ENCODE data around the gene IER5. TPM values are rescaled to one million over a fixed set of nuclear protein-coding genes. Genes with fewer than 3 reads are reported as not detected.
A peak's percentile ranks its signal among the peaks of the same experiment; 100 is the strongest.

The IER5 gene
- total and polyA plus RNA-seq, 2 of the 13 experiments (the other 11 are each of a cell fraction or from before 2014, with no cell fraction given), result 2.5 to 3.5 TPM

- TF ChIP-seq HBP1 (CRISPR knock-in tag; IDR thresholded peaks at IDR 0.05; ENCODE audit: low read depth) (peak; percentile 91), HCFC1 (IDR thresholded peaks at IDR 0.05; ENCODE audit: low read depth, low read length) (no peak), PBX2 (CRISPR knock-in tag; IDR thresholded peaks at IDR 0.05) (peak; percentile 59), ZUFSP (CRISPR knock-in tag; IDR thresholded peaks at IDR 0.05; ENCODE audit: borderline replicate concordance) (no peak), NCOA5 (CRISPR knock-in tag; IDR thresholded peaks at IDR 0.05) (no peak), ZNF33A (CRISPR knock-in tag; IDR thresholded peaks at IDR 0.05; ENCODE audit: borderline replicate concordance) (no peak), TEAD2 (CRISPR knock-in tag; IDR thresholded peaks at IDR 0.05) (0 out of 2 replicates have a peak, but pooled peaks have one; percentile 61), ELF4 (CRISPR knock-in tag; IDR thresholded peaks at IDR 0.05; ENCODE audit: borderline replicate concordance) (peak; percentile 76; the same call in 1 of the 2 replicates), ZFP36 (IDR thresholded peaks at IDR 0.05; ENCODE audit: borderline replicate concordance, low read depth, low read length, partially characterized antibody) (no peak), DRAP1 (CRISPR knock-in tag; IDR thresholded peaks at IDR 0.05) (peak; percentile 70), JUN (CRISPR knock-in tag; IDR thresholded peaks at IDR 0.05) (peak; percentile 98), ZBTB40 (IDR thresholded peaks at IDR 0.05) (no peak), ZBTB40 (CRISPR knock-in tag; IDR thresholded peaks at IDR 0.05) (peak; percentile 89), SAFB2 (CRISPR knock-in tag; IDR thresholded peaks at IDR 0.05; ENCODE audit: borderline replicate concordance, low read depth) (no peak; the same call in 1 of the 2 replicates)
Observed at GRCh38 chr1:181112071-181112929, 23.8 kb downstream of the IER5 start (continued).
